ENCODE measurements around the gene TTC7B. TPM values are rescaled to one million over a fixed set of nuclear protein-coding genes. Genes with fewer than 3 reads are reported as not detected.

The TTC7B gene
- total RNA-seq, 4 donors from 2014 or later, result 35.0 to 78.7 (median 36.8) TPM

- in situ Hi-C loops (cut with MboI; ENCODE audit: low sequenced_read_pairs in 4 of 4), result no loop called here
- intact Hi-C loops (cut with DNase I; ENCODE audit: low total_unique reads), result no loop called here
- no peaks in the 10 kb centered on the region for H3K9me3 ChIP-seq
- H3K4me3 ChIP-seq, result no peak overlapping the region
- H3K4me1 ChIP-seq, result peaks cover 0 to 5% of the 10 kb centered on the region in 2 donors
- no peak for DNase-seq
- no peaks in the 10 kb centered on the region for H3K36me3 ChIP-seq
- TF ChIP-seq, protein P1, sequence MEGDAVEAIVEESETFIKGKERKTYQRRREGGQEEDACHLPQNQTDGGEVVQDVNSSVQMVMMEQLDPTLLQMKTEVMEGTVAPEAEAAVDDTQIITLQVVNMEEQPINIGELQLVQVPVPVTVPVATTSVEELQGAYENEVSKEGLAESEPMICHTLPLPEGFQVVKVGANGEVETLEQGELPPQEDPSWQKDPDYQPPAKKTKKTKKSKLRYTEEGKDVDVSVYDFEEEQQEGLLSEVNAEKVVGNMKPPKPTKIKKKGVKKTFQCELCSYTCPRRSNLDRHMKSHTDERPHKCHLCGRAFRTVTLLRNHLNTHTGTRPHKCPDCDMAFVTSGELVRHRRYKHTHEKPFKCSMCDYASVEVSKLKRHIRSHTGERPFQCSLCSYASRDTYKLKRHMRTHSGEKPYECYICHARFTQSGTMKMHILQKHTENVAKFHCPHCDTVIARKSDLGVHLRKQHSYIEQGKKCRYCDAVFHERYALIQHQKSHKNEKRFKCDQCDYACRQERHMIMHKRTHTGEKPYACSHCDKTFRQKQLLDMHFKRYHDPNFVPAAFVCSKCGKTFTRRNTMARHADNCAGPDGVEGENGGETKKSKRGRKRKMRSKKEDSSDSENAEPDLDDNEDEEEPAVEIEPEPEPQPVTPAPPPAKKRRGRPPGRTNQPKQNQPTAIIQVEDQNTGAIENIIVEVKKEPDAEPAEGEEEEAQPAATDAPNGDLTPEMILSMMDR (IDR thresholded peaks at IDR 0.05 in 4 of 5, conservative IDR thresholded peaks at IDR 0.05 in 1 of 5), result no peak
- no peak for TF ChIP-seq POLR2A (IDR thresholded peaks at IDR 0.05)
- H3K27me3 ChIP-seq, result no peaks in the 10 kb centered on the region
- H3K27ac ChIP-seq, result no peak overlapping the region
- ATAC-seq, result peak; percentile 34 to 35
Measured at GRCh38 chr14:90491221-90491885, 324.9 kb downstream of the TTC7B start.

GRCh38 chr14:90490720-90491050, 325.5 kb downstream of the TTC7B start:
- no peak for DNase-seq
- in situ Hi-C loops (cut with MboI; ENCODE audit: low sequenced_read_pairs in 4 of 4) (no loop called here), intact Hi-C loops (cut with DNase I; ENCODE audit: low total_unique reads) (no loop called here)
- no peak overlapping the region for H3K27ac ChIP-seq
- H3K4me3 ChIP-seq, result no peak overlapping the region
- no peak for ATAC-seq
- TF ChIP-seq, protein P1 (IDR thresholded peaks at IDR 0.05 in 4 of 5, conservative IDR thresholded peaks at IDR 0.05 in 1 of 5), result no peak
- no peak for TF ChIP-seq POLR2A (IDR thresholded peaks at IDR 0.05)
- H3K9me3 ChIP-seq, result no peaks in the 10 kb centered on the region
- peaks cover 0 to 5% of the 10 kb centered on the region in 2 donors for H3K4me1 ChIP-seq
- no peaks in the 10 kb centered on the region for H3K36me3 ChIP-seq
- no peaks in the 10 kb centered on the region for H3K27me3 ChIP-seq

- no peak for DNase-seq
- Histone ChIP-seq H3K36me3 (no peaks in the 10 kb centered on the region), H3K4me3 (no peak overlapping the region), H3K9me3 (no peaks in the 10 kb centered on the region), H3K27me3 (no peaks in the 10 kb centered on the region), H3K4me1 (peaks cover 0 to 5% of the 10 kb centered on the region in 2 donors), H3K27ac (no peak overlapping the region)
- in situ Hi-C loops (cut with MboI; ENCODE audit: low sequenced_read_pairs in 4 of 4) (no loop called here), intact Hi-C loops (cut with DNase I; ENCODE audit: low total_unique reads) (no loop called here)
- ATAC-seq, result no peak
- TF ChIP-seq, protein P1 (IDR thresholded peaks at IDR 0.05 in 4 of 5, conservative IDR thresholded peaks at IDR 0.05 in 1 of 5), result no peak
- TF ChIP-seq POLR2A (IDR thresholded peaks at IDR 0.05), result no peak
Measured at GRCh38 chr14:90489916-90490719, 326.1 kb downstream of the TTC7B start.

DNA sequence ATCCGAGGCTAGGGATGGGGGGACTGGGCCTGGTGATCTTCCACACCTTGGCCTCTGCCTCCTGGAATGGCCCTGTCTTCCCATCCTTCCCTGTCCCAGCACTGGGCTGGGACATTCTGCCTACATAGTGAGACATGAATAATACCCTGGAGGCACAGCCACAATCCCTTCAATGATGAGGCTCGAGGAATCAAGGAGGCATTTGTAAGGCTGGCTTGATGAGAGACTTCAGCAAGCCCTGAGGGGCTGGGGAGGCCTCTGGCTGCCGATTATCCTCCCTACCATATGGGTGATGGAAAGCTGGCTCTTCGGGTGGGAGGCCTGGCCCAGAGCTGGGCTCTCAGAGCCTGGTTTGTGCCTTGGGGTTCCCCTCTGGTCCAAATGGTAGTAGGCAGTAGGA, 326.9 kb downstream of the TTC7B start:
- H3K4me1 ChIP-seq, result peaks cover 0 to 5% of the 10 kb centered on the region in 2 donors
- no peak overlapping the region for H3K27ac ChIP-seq
- no peak for ATAC-seq
- DNase-seq, result no peak
- H3K4me3 ChIP-seq, result no peak overlapping the region
- no peaks in the 10 kb centered on the region for H3K9me3 ChIP-seq
- in situ Hi-C loops (cut with MboI; ENCODE audit: low sequenced_read_pairs in 4 of 4), result no loop called here
- TF ChIP-seq, protein P1 (IDR thresholded peaks at IDR 0.05 in 4 of 5, conservative IDR thresholded peaks at IDR 0.05 in 1 of 5), result no peak
- TF ChIP-seq POLR2A (IDR thresholded peaks at IDR 0.05), result no peak
- no peaks in the 10 kb centered on the region for H3K27me3 ChIP-seq
- H3K36me3 ChIP-seq, result no peaks in the 10 kb centered on the region
- intact Hi-C loops (cut with DNase I; ENCODE audit: low total_unique reads), result no loop called here

Data from gastrocnemius medialis (tissue), 4 donors.